Fibroblast of lung (primary cell): Measurements from ENCODE around the gene KLK11. TPM values are rescaled to one million over a fixed set of nuclear protein-coding genes. Genes with fewer than 3 reads are reported as not detected.

ENCODE experiments used
- DNase-seq, 2 donors: peaks; one replicate each; pipeline versions ENCODE4 v3.0.0 to v3.0.0-alpha.2; 2010; ENCODE audit warnings: low read depth in 2 of 2
- H2AFZ ChIP-seq: 2 replicates; pipeline ENCODE4 v1.5.1; 2012; ENCODE audit warnings: low read length, control low read depth, inconsistent platforms
- H3K27ac ChIP-seq: 2 replicates; pipeline ENCODE4 v1.5.1; 2011; ENCODE audit warnings: low read length, control low read depth; ENCODE audit not compliant: insufficient read depth
- H3K27me3 ChIP-seq: 2 replicates; pipeline ENCODE4 v1.5.1; 2011; ENCODE audit warnings: mild to moderate bottlenecking, low read length; ENCODE audit not compliant: control insufficient read depth, insufficient read depth
- H3K36me3 ChIP-seq: 2 replicates; pipeline ENCODE4 v1.5.1; 2011; ENCODE audit warnings: low read length; ENCODE audit not compliant: control insufficient read depth, insufficient read depth
- H3K4me1 ChIP-seq: 2 replicates; pipeline ENCODE4 v1.5.1; 2011; ENCODE audit warnings: low read length; ENCODE audit not compliant: control insufficient read depth, insufficient read depth; ENCODE audit errors: extremely low read depth
- H3K4me2 ChIP-seq: 2 replicates; pipeline ENCODE4 v1.5.1; 2011; ENCODE audit warnings: low read length, control low read depth; ENCODE audit not compliant: insufficient read depth; ENCODE audit errors: extremely low read depth
- H3K4me3 ChIP-seq, 4 experiments: fragments of 200-600 bp in 1 of 4; sonication (generic) in 1 of 4; replicated peaks in 1 of 4; 2 replicates each; pipeline ENCODE4 v1.5.1; 2011 to 2016; ENCODE audit warnings: low read length in 4 of 4, low read depth in 3 of 4, mild to moderate bottlenecking in 3 of 4, control low read depth in 2 of 4, inconsistent platforms in 1 of 4, mixed read lengths in 1 of 4; ENCODE audit not compliant: insufficient read depth in 1 of 4; ENCODE audit errors: control extremely low read depth in 1 of 4
- H3K79me2 ChIP-seq: 2 replicates; pipeline ENCODE4 v1.5.1; 2012; ENCODE audit warnings: mild to moderate bottlenecking, low read length, inconsistent platforms; ENCODE audit not compliant: control insufficient read depth, insufficient read depth
- H3K9ac ChIP-seq: 2 replicates; pipeline ENCODE4 v1.5.1; 2011; ENCODE audit warnings: mild to moderate bottlenecking, low read length, control low read depth; ENCODE audit not compliant: insufficient read depth
- H3K9me3 ChIP-seq: 2 replicates; pipeline ENCODE4 v1.5.1; 2012; ENCODE audit warnings: low read depth, low read length; ENCODE audit not compliant: control insufficient read depth, insufficient read depth
- H4K20me1 ChIP-seq: 2 replicates; pipeline ENCODE4 v1.5.1; 2011; ENCODE audit warnings: low read length; ENCODE audit not compliant: control insufficient read depth, insufficient read depth; ENCODE audit errors: extremely low read depth
- CTCF ChIP-seq, 2 donors: IDR thresholded peaks in 1 of 2; conservative IDR thresholded peaks in 1 of 2; 1 replicate in 1 of 2; 2 replicates in 1 of 2; pipeline ENCODE4 v1.5.1; 2011 to 2012; ENCODE audit warnings: low read length in 2 of 2, control low read depth in 1 of 2, inconsistent platforms in 1 of 2, low read depth in 1 of 2, mild to moderate bottlenecking in 1 of 2
- EZH2 ChIP-seq: IDR thresholded peaks from 2 replicates; pipeline ENCODE4 v1.5.1; 2012; ENCODE audit warnings: low read length, control low read depth, mild to moderate bottlenecking; ENCODE audit errors: missing control alignments
- polyA plus RNA-seq, 2 donors: library from polyadenylated mRNA; depleted of rRNA in 1 of 2; stranded (reverse) in 1 of 2; unstranded in 1 of 2; fragments of >200 nt; gene quantifications; 2 replicates each; pipeline ENCODE4 v1.2.1, GENCODE V29; 2011 to 2012; ENCODE audit warnings: missing spikeins in 1 of 2
- total RNA-seq: library from RNA; depleted of rRNA; stranded (reverse); fragments of >200 nt; gene quantifications from 2 replicates; pipeline ENCODE4 v1.2.1, GENCODE V29; 2014

Gene KLK11
- total and polyA plus RNA-seq, 2 donors (not counting 1 experiment from before 2014, with no cell fraction given), result not detected

DNA sequence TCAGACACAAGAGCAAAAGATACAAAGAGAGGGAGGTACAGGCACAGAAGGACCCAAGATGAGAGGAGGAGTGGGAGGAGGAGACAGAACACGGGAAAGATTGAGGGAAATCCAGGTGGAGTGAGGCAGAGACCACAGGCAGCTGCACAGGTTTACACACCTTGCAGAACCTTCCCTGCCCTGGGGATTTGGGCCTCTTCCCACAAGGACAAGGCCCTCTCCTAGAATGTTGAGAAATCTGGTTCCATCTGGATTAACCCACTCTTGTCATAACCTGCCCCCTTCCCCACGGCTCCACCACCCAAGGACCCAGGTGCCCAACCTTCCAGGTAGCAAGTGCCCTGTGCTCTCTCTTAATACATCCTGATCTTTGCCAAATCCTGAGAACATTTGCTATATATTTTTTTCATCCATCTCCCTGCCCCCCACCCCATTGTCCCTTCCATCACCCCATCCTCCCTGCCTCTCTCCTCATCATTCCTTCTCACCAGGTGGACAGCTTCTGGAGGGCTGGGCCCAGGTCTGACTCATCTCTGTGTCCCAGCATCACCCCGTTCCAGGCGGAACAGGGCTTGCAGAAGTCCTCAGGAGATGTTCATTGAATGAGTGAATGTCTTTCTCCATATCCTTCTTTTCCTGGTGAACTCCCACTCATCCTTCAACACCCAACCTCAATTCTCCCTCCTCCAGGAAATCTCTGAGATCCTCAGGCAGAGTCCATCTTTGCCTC lies 16.2 kb downstream of the KLK11 start:
- H3K79me2 ChIP-seq, result no peaks in the 10 kb centered on the region
- no peak overlapping the region for H3K4me3 ChIP-seq
- no peak overlapping the region for H3K4me2 ChIP-seq
- no peak overlapping the region for H3K9ac ChIP-seq
- no peak overlapping the region for H2AFZ ChIP-seq
- no peaks in the 10 kb centered on the region for H3K9me3 ChIP-seq
- H3K4me1 ChIP-seq, result no peaks in the 10 kb centered on the region
- H4K20me1 ChIP-seq, result no peaks in the 10 kb centered on the region
- H3K27ac ChIP-seq, result no peak overlapping the region
- no peak for TF ChIP-seq EZH2
- TF ChIP-seq CTCF (conservative IDR thresholded peaks at IDR 0.05 in 1 of 2, IDR thresholded peaks at IDR 0.05 in 1 of 2; ENCODE audit: low read depth in 1 of 2, low read length in 2 of 2), result no peak
- H3K27me3 ChIP-seq, result no peaks in the 10 kb centered on the region
- no peaks in the 10 kb centered on the region for H3K36me3 ChIP-seq
- DNase-seq, result no peak

DNA sequence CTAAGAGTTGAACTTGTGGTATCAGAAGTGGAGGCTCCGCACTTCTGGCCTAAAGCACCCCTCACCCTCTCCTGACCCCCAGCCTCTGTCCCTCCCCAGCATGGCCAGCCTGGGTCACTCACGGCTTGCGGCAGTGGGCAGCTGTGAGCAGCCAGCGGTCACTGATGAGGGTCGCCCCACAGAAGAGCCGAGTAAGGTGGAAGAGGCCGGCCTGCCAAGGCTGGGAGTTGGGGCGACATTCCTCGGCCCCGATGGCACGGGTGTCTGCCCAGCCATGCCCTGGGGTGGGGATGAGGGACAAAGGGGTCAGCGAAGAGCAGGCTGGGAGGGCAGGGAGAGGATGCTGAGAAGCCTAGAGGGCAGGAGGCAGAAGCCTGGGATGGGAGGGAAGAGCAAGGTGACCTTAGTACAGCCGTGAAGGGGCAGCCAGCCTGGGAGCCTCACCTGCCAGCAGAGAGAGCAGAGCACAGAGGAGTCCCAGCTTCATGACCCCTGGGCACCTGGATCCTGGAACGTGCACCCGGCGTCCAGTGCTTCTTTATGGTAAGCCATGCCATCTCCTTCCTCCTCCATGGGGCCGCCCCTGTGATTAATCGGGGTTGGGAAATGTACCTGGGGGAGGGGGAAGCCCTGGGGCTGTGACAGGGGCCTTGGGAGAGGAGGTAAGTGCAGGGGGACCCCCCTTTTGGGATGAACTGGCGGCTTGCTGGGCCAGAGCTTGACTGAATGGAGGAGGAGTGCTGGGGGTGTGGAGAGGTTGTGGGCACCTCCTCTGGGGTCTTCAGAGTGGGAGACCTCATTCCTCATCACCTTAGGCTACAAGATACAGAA lies 17.1 kb downstream of the KLK11 start:
- no peak for DNase-seq
- Histone ChIP-seq H3K27ac (no peak overlapping the region), H3K4me3 (no peak overlapping the region), H3K9ac (no peak overlapping the region), H3K9me3 (no peaks in the 10 kb centered on the region), H3K27me3 (no peaks in the 10 kb centered on the region), H3K4me2 (no peak overlapping the region), H3K36me3 (no peaks in the 10 kb centered on the region), H3K4me1 (no peaks in the 10 kb centered on the region), H3K79me2 (no peaks in the 10 kb centered on the region), H2AFZ (no peak overlapping the region), H4K20me1 (no peaks in the 10 kb centered on the region)
- TF ChIP-seq CTCF (conservative IDR thresholded peaks at IDR 0.05 in 1 of 2, IDR thresholded peaks at IDR 0.05 in 1 of 2; ENCODE audit: low read depth in 1 of 2, low read length in 2 of 2) (no peak), EZH2 (no peak)

DNA sequence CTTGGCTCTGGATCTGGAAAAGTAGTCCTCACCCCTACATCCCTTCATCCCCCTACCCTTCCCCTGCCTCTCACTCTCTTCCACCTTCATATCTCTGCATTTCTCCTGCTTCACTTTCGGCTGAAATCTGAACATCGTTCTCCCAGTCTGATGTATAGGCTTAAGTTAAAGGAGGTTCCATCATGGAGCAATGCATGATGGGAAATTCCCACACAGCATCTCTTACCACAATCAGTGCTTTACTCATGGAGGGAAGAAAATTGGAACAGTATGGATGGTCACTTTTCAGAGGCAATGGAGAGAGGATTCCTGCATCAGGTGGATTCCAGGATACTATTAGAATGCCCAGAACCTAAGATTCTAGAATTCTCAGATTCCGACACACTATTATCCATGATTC lies 18.9 kb downstream of the KLK11 start:
- H3K9ac ChIP-seq, result no peak overlapping the region
- no peaks in the 10 kb centered on the region for H3K27me3 ChIP-seq
- H3K4me3 ChIP-seq, result no peak overlapping the region
- no peaks in the 10 kb centered on the region for H3K4me1 ChIP-seq
- TF ChIP-seq CTCF (conservative IDR thresholded peaks at IDR 0.05 in 1 of 2, IDR thresholded peaks at IDR 0.05 in 1 of 2; ENCODE audit: low read depth in 1 of 2, low read length in 2 of 2) (no peak), EZH2 (no peak)
- no peaks in the 10 kb centered on the region for H4K20me1 ChIP-seq
- H3K36me3 ChIP-seq, result no peaks in the 10 kb centered on the region
- no peaks in the 10 kb centered on the region for H3K79me2 ChIP-seq
- H3K27ac ChIP-seq, result no peak overlapping the region
- DNase-seq, result no peak
- no peaks in the 10 kb centered on the region for H3K9me3 ChIP-seq
- no peak overlapping the region for H2AFZ ChIP-seq
- H3K4me2 ChIP-seq, result no peak overlapping the region
